Transverse colon (tissue), 4 donors: Measurements from ENCODE around the gene DNAL4.

Experiments used
- CTCF ChIP-seq, 5 experiments: fragments of 200-600 bp in 3 of 5; fragments of 450-650 bp in 2 of 5; sonication (generic) in 3 of 5; IDR thresholded peaks; 1 replicate in 2 of 5; 2 replicates in 3 of 5; pipeline ENCODE4 v1.5.1; 2016 to 2017; ENCODE audit warnings: antibody characterized with exemption in 5 of 5, inconsistent platforms in 3 of 5, mild to moderate bottlenecking in 2 of 5, moderate library complexity in 1 of 5
- EP300 ChIP-seq: sonication (generic); formaldehyde crosslinking; IDR thresholded peaks from one replicate; pipeline ENCODE4 v1.6.1; 2017; ENCODE audit warnings: antibody characterized with exemption, low read depth
- POLR2A ChIP-seq: fragments of 450-650 bp; IDR thresholded peaks from one replicate; pipeline ENCODE4 v1.6.1; 2016; ENCODE audit warnings: antibody characterized with exemption, mild to moderate bottlenecking, moderate library complexity
- POLR2AphosphoS5 ChIP-seq, 3 donors: sonication (generic); formaldehyde crosslinking; IDR thresholded peaks; one replicate each; pipeline ENCODE4 v1.6.1; 2016; ENCODE audit warnings: antibody characterized with exemption in 3 of 3

GRCh38 chr22:38735126-38735464 is 58.8 kb downstream of the DNAL4 start:
- TF ChIP-seq CTCF (IDR thresholded peaks at IDR 0.05) (no peak), POLR2A (no peak), POLR2AphosphoS5 (IDR thresholded peaks at IDR 0.05) (no peak), EP300 (no peak)
